NCI-H128 (cell line): ENCODE data around the gene PLN.

ENCODE experiments used
- DNase-seq: peaks from one replicate; lab custom pipeline; 2025; ENCODE audit not compliant: unreplicated experiment; lab: John Stamatoyannopoulos, UW

PLN gene

DNA sequence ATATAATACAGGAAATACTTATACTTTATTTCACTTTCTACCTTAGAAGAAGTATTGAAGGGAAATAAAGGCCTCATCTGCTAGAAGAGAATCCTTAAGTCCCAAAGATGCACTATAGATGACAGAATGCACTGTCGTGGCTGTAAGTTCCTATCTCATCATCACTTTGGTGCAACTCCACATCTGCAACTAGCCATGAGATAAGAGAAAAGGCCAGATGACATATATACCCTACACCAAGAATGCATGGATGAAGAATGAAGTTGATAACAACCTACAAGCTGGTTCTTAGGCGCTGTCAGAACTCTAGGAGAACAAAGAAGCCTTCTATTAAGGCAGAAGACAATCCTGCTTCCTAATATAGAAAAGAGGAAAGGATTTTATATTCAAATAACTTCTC is 11.6 kb upstream of the PLN start:
- DNase-seq: no peak

DNA sequence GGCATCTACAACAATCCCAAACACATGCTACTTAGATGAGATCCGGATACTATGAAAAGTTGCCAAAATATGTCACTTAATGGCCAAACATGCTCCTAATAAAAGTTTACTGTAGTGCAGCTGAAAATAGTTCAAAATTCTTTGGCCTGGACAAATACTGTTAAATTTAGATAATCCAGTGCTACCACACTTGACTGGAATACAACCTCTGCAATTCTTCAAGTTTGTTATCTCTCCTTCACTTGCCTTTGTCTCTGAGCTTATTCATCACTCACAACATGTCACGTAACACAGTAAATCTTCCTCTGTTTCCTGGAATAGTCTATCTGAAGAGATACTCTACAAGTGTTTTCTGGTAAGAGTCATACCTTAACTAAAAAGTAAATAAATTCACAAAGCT is 10.5 kb upstream of the PLN start:
- DNase-seq: no peak

DNA sequence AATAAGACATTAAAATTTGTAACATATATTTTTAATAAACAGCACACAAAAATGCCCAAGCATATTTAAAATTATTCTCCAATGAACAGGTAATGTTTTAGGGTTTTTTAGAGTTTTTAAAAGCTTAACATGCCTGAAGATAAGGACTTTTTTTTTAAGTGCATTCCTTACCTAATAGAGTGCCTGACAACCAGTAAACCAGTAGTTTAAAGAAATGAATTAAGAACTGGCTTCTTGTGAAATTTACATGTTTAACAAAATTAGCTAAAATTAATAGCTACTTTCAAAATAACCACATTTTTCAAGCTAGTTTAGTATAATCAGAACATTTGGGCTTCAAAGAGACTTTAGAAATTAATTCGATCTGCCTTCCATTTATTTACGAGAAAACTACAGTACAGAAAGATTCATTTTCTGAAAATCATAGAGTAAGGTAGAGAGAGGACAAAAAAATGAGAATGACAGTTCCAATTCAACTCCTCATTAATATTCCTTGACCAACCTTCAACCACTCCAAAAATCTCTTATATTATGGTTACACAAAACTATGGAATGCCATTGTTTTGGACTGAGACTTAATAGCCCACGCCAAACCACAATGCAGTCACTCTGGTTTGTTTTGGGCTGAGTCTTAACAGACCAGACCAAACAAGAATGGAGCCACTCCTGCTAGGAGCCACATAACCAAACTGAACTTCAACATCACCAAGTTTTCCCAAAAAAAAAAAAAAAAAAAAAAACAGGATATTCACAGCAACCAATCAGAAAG is 5.7 kb upstream of the PLN start:
- DNase-seq: no peak

DNA sequence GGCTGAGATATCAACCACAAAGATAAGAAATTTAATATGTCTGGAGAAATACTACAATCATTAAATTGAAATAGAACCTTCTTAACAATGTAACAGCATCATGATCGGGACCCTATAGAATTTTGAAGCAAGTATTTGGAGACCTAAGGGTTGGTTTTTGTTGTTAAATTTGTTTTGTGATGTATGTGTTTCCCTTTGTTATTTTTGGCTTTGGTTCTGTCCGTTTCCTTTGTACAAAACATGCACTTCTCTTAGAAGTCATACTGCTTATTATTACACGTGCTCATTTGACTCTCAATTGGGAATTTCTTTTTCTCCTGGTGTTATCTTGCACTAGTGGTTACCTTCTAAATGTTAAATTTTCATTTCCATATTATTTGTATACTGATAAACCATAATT is 4.0 kb upstream of the PLN start:
- no peak for DNase-seq

DNA sequence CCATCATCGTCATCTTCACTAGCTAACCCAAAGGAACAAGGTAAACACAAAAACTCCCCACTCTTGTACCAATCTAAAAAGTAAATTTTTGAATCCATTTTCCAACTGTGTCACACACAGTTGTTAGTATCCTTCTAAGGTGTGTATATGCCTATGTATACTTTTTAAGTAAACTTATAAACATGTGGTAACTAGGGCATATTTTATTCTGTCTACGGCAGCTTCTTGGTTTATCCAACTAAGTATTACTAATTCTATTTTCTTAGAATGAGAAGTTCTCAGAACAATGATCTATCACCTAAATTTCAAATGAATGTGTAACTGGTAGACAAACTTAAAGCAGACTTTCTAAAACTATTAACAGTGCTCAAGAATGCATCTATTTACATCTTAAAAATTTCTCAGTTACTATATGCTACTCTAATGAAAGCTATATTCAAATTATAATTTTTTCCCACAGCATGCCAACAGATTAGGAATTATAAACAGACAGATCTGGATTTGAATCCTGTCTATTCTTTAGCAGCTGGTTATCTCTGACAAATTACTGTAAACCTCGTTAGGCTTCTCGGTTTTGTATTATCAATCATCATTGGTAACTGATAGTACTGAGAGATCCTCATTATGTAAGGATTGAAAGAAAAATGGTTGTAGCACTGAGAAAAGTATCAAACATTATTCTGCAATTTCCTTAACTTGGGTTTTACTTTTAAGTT is 1.8 kb upstream of the PLN start:
- DNase-seq: no peak

DNA sequence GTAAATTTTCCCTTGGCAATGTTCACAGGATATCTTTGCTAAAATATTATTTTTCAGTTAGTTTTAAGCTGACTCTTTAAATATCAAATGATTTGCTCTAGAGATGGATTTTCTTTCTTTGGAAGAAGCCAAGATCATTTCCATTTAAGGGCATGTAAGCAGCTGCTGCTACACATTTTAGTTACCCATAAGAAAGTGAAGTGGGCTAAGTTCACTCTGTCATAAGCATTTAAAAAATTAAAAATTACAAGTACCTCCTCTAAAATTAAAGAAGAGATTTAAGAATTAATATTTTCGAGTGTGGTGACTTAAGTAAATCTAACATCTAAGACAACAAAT is 1.2 kb upstream of the PLN start:
- no peak for DNase-seq

DNA sequence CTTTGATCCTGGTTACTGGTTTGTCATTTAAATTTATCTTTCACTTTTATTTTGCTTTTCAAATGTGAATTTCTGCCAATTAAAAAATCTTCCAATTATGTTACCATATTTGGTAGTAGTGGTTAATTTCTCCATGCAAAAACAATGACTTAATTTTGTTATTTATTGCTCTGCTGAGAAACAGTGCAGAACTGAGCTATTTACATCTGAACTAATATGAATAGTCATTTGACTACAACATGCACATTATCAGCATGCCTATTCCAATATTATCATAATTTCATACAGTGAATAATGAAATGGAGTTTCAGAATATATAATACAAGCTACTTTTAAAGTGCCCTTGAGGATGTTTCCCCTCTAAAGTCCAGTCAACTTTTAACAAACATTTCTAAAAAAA is 517 bp downstream of the PLN start:
- DNase-seq: no peak

DNA sequence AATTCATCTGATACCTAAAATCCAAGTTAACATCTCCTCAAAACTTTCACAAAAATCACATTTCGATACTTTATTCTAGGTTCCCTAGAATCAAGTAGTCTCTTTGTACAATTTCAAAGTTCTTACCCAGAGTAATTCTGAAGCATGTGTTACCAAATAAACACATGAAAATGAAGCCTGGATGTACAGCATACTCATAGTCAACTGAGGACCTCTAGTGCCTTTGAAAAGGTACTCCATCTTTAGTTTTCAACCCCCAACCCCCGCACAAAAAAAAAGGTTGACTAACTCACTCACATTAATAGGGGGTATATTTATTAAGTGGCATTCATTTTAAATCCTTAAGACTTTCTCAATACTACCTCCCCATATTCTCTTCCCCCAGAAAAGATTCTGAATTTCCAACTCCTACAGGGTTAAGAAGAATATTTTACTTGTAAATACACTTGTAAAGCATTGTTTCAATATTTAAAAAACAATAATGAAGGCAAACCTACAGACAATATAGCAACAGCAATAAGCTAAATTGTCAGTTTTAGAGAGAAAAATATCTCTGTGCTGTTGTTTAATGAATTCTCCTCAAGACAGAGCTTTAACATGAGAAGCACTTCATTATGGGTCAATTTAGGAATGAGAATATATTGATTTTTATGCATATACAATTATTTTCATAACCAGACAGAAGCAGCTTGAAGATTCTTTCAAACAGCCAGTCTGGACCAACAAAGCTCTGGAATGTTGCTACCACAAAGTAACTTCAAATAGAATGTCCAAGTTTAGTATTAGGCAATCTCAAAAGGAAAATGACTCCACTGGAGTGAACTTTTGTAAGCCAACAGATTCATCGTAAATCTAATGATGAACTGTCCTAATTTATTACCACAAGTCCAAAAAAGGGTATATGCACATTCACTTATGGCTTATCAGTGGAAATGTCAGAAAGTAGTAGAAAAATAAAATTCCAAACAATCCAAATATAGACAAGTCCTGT is 3.3 kb downstream of the PLN start:
- DNase-seq: no peak

DNA sequence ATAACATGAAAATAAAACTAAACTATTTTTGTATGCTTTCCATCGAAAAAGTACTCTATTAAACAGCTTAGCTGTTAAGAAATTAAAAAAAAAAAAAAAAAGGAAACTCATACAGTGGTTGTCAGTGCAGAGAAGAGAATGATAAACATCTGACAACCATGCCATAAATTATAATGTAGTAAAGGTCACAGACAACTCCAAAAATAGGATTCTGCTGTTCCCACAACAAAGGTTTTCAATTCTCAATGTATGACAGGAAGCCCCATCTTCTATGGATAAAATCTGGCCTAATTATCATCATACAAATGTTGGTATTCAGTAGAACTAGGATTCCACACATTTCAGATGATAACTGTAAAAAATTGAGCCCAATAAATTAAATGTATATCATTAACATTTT is 5.0 kb downstream of the PLN start:
- no peak for DNase-seq

DNA sequence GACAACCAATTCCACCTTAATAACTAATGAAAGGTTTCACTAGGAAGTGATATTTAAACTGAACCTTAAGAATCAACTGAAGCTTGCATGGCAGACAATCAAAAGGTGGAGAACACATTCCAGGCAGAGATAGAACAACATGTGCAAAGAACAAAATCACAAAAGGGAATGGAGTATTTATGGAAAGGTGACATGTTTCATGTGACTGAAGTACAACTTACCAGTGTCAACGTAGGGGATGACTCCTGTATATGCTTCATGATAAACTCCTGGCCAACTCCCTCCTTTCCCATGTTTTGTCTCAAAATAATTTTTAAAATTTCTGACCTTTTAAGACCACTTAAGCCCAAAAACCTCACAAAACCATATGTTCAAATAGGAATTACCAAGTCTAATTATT is 6.6 kb downstream of the PLN start:
- no peak for DNase-seq

DNA sequence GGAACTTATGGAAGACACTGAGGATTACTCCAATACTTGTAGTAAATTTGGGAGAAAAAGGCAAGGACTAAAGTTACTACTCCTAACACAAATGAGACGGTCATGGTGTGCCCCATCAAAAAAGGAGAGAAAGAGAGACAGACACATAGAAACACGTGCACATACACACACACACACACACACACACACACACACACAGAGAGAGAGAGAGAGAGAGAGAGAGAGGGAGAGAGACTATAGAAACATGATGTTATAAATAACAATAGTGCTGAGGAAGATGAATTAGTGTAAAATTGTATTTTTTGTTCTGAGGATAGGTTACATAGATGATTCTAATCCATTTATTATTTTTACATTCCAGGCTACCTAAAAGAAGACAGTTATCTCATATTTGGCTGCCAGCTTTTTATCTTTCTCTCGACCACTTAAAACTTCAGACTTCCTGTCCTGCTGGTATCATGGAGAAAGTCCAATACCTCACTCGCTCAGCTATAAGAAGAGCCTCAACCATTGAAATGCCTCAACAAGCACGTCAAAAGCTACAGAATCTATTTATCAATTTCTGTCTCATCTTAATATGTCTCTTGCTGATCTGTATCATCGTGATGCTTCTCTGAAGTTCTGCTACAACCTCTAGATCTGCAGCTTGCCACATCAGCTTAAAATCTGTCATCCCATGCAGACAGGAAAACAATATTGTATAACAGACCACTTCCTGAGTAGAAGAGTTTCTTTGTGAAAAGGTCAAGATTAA is 10.5 kb downstream of the PLN start:
- no peak for DNase-seq

DNA sequence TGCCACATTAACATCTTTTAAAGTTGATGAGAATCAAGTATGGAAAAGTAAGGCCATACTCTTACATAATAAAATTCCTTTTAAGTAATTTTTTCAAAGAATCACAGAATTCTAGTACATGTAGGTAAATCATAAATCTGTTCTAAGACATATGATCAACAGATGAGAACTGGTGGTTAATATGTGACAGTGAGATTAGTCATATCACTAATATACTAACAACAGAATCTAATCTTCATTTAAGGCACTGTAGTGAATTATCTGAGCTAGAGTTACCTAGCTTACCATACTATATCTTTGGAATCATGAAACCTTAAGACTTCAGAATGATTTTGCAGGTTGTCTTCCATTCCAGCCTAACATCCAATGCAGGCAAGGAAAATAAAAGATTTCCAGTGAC is 11.6 kb downstream of the PLN start:
- no peak for DNase-seq

DNA sequence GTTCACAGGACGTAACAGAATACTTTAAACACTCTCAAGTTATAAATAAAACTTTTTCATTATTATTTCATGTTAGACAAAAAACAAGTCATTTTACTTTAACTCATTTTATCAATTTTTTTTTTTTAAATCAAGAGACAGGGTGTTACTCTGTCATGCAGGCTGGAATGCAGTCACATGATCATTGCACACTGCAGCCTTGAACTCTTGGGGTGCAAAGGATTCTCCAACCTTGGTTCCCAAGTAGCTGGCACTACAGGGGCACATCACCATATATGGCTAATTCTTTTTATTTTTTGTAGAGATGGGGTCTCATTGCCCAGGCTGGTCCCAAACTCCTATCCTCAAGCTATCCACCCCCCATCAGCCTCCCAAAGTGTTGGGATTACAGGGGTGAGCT is 14.2 kb downstream of the PLN start:
- no peak for DNase-seq

DNA sequence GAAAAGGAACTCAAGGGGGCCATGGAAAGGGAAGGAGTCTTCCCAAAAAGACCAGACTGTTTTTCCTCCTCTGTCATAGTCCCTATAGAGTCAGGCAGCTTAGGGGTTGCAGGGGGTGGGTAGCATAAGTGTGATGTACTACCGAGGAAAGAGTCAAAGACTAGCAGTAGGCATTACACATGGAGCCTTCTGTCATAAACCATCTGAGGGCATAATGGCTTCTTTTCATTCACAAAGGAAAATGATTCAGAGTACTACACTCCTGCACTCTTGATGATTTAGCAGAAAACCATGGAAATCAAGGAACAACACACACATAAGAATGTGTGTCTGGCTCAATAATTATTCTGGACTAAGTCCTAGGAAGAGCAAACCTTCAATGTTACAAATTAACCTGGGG is 14.9 kb downstream of the PLN start:
- no peak for DNase-seq

DNA sequence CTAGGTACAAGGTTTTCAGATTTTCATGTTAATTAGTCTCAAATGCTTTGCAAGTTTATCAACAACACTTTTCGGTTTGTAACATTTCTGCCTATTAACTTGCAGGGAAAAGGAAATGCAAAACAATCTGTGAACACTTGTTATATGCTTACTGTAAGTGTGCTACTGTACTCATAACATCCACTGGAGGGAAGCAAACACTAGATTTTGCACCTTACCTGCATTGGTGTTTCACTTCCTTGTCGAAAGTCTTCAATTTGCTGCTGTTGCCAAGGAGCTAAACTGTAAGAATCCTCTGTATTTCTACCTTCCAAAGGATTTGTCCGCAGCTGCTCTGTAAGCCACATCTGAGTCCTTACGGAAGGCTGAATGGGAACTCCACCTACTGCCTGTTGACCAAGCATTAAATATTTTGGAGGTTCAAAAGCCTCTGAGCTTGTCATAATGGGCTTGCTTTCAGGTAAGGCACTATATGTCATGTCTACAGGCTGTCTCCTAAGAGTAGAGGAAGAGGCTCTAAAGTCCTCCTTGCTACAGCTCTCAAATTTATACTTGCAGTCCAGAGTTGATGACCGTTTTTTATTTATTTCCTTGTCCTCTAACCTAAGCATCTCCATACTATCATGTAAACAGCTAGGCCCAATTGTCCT is 17.3 kb downstream of the PLN start:
- peak; percentile 17 for DNase-seq

DNA sequence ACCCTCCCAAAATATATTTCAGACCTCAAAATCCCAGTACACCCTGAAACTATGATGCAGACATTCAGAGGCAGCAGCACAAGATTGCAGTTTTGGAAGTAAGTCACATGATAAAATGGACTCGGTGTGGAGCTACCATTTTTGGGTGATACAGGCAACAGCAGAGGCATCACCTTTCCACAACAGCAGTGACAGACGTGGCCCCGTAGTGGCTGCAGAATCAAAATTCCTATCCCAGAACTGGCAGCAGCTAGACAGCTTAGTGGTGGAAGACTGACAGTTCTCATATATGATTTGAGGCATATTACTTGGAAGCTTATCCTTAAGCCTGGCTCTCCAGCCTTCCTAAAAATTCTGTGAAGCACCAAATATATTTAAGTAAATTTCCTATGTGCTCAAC is 19.9 kb downstream of the PLN start:
- no peak for DNase-seq

DNA sequence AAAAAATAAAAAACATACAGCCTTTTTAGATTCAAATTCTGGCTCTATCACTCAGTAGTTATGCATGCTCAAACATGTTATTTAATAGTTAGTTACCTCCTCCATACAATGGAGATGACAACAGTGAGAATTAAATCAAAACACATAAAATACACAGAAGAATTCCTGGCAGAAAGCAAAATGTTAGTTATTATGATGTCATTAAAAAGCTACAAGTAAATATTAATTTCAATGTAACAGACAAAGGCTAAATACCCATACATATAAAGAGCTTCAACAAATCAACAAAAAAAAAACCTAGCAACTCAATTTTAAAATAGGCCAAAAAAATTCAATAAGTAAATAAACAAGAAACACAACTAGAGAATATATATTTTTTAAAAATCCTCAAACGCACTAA is 21.4 kb downstream of the PLN start:
- no peak for DNase-seq

DNA sequence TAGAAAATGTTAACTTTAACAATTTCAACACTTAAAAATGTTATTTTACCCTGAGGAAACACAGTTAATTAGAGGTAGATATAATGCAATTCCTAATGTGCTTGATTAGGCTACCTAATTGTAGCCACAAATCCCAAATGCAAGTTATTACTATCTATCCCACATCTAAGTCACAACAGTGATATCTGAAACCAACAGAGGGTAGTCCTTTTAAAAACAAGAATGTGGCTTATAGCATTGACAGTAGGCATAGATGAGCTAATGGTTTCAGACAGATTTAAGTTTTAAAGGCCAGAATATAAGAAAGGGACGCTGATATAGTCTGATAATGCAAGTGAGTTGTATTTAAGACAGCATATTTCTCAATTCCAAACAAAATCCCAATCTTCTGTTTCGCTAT is 23.0 kb downstream of the PLN start:
- DNase-seq: no peak

DNA sequence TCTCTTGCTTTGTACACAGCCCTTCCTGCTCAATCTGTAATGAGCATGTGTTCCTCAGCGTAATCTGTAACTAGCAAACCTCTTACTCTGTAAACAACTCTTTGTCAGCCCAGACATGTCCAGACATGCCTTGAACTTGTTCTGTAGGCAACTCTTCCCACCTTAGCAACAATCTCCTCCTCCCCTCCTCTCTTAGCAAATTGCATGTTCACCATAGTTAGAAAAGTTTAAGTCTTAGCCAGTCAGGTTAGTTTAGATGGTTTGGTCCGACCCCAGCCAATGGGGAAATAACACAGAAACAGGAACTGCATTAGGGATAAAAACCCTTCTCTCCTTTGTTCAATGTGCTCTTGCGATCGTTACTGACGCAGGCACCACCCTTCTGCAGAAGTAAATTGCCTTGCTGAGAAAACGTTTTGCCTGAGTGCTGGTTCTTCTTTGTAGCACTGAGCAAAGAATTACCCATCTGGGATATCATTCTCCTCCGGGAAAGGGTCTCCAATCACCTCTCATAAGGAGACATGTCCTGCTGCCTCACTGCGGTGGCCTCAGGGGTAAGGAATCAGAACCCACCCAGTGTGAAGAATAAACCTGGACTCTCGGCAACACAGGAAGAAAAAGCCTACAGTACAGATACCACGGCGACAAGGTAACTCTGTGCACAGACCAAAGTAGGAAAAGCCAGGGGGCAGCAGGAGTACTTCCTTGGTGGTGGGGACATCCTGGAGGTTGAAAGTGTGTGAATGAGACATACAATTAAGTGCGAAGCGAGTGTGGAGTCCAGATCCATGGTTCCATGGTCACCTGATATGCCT is 26.2 kb downstream of the PLN start:
- DNase-seq: no peak

DNA sequence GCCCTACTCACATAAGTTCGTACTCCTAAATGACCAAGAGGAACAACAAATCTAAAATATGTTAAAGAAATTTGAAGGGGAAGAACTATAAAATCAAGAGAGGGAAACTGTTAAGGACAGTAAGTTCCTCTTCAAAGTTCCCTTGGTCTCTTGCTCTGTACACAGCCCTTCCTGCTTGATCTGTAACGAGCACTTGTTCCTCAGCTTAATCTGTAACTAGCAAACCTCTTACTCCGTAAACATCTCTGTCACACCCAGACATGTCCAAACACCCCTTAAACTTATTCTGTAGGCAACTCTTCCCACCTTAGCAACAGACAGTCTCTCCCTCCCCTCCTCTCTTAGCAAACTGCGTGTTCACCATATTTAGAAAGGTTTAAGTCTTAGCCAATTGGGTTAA is 29.9 kb downstream of the PLN start:
- DNase-seq: no peak
